Fibroblast of lung (primary cell): ENCODE data around the gene CBX8. TPM values are rescaled to one million over a fixed set of nuclear protein-coding genes. Genes with fewer than 3 reads are reported as not detected.

Source experiments
- DNase-seq, 2 donors: peaks; one replicate each; pipeline versions ENCODE4 v3.0.0 to v3.0.0-alpha.2; 2010; ENCODE audit warnings: low read depth in 2 of 2
- H2AFZ ChIP-seq: 2 replicates; pipeline ENCODE4 v1.5.1; 2012; ENCODE audit warnings: low read length, control low read depth, inconsistent platforms
- H3K27ac ChIP-seq: 2 replicates; pipeline ENCODE4 v1.5.1; 2011; ENCODE audit warnings: low read length, control low read depth; ENCODE audit not compliant: insufficient read depth
- H3K27me3 ChIP-seq: 2 replicates; pipeline ENCODE4 v1.5.1; 2011; ENCODE audit warnings: mild to moderate bottlenecking, low read length; ENCODE audit not compliant: control insufficient read depth, insufficient read depth
- H3K36me3 ChIP-seq: 2 replicates; pipeline ENCODE4 v1.5.1; 2011; ENCODE audit warnings: low read length; ENCODE audit not compliant: control insufficient read depth, insufficient read depth
- H3K4me1 ChIP-seq: 2 replicates; pipeline ENCODE4 v1.5.1; 2011; ENCODE audit warnings: low read length; ENCODE audit not compliant: control insufficient read depth, insufficient read depth; ENCODE audit errors: extremely low read depth
- H3K4me2 ChIP-seq: 2 replicates; pipeline ENCODE4 v1.5.1; 2011; ENCODE audit warnings: low read length, control low read depth; ENCODE audit not compliant: insufficient read depth; ENCODE audit errors: extremely low read depth
- H3K4me3 ChIP-seq, 4 experiments: fragments of 200-600 bp in 1 of 4; sonication (generic) in 1 of 4; replicated peaks in 1 of 4; 2 replicates each; pipeline ENCODE4 v1.5.1; 2011 to 2016; ENCODE audit warnings: low read length in 4 of 4, low read depth in 3 of 4, mild to moderate bottlenecking in 3 of 4, control low read depth in 2 of 4, inconsistent platforms in 1 of 4, mixed read lengths in 1 of 4; ENCODE audit not compliant: insufficient read depth in 1 of 4; ENCODE audit errors: control extremely low read depth in 1 of 4
- H3K79me2 ChIP-seq: 2 replicates; pipeline ENCODE4 v1.5.1; 2012; ENCODE audit warnings: mild to moderate bottlenecking, low read length, inconsistent platforms; ENCODE audit not compliant: control insufficient read depth, insufficient read depth
- H3K9ac ChIP-seq: 2 replicates; pipeline ENCODE4 v1.5.1; 2011; ENCODE audit warnings: mild to moderate bottlenecking, low read length, control low read depth; ENCODE audit not compliant: insufficient read depth
- H3K9me3 ChIP-seq: 2 replicates; pipeline ENCODE4 v1.5.1; 2012; ENCODE audit warnings: low read depth, low read length; ENCODE audit not compliant: control insufficient read depth, insufficient read depth
- H4K20me1 ChIP-seq: 2 replicates; pipeline ENCODE4 v1.5.1; 2011; ENCODE audit warnings: low read length; ENCODE audit not compliant: control insufficient read depth, insufficient read depth; ENCODE audit errors: extremely low read depth
- EZH2 ChIP-seq: IDR thresholded peaks from 2 replicates; pipeline ENCODE4 v1.5.1; 2012; ENCODE audit warnings: low read length, control low read depth, mild to moderate bottlenecking; ENCODE audit errors: missing control alignments
- polyA plus RNA-seq, 2 donors: library from polyadenylated mRNA; depleted of rRNA in 1 of 2; stranded (reverse) in 1 of 2; unstranded in 1 of 2; fragments of >200 nt; gene quantifications; 2 replicates each; pipeline ENCODE4 v1.2.1, GENCODE V29; 2011 to 2012; ENCODE audit warnings: missing spikeins in 1 of 2
- total RNA-seq: library from RNA; depleted of rRNA; stranded (reverse); fragments of >200 nt; gene quantifications from 2 replicates; pipeline ENCODE4 v1.2.1, GENCODE V29; 2014
- TF ChIP-seq, protein P1 (sequence below), 2 donors: IDR thresholded peaks in 1 of 2; conservative IDR thresholded peaks in 1 of 2; 1 replicate in 1 of 2; 2 replicates in 1 of 2; pipeline ENCODE4 v1.5.1; 2011 to 2012; ENCODE audit warnings: low read length in 2 of 2, control low read depth in 1 of 2, inconsistent platforms in 1 of 2, low read depth in 1 of 2, mild to moderate bottlenecking in 1 of 2

Gene CBX8
- total and polyA plus RNA-seq, 2 donors (not counting 1 experiment from before 2014, with no cell fraction given) = 0.19 to 4.0 TPM

DNA sequence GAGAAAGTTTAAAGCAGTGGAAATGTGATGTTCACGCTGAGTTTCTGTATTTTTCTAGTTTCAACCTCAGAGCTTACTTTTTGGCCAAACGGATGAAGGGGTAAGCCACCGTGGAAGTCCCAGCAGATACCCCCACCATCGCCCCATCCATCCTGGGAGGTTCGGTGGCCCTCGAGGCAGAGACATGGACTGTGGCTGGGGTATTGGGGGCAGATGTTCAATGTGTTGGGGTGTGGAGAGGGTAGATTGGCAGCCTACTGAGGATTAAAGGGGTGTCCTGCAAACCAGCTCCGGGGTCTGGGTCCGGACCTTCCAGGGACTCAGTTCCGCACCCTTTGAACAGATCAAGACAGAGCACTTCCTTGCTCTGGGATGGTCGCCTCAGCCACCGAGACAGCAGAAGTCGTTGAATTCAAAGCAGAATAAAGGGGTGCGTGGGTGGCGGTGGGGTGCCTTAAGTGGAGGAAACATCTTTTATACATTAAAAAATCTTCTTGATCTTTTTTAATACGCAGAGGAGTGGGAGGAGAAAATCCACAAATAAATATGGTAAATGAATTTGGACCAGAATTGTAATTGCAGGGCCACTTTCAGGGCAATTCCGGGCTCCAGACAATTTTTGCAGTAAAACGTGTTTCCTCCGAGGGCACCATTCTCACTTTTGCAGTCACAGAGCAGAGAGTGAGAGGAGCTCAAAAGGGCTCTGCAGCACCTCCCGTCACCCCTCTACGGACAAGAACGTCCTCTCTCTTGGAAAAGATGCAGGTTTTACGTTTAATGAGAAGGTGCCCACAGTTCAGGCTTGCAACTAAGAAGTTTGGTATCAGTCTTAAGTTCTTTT, 8.2 kb upstream of the CBX8 start:
- H4K20me1 ChIP-seq = no peaks in the 10 kb centered on the region
- no peak for DNase-seq
- no peaks in the 10 kb centered on the region for H3K4me1 ChIP-seq
- no peak overlapping the region for H3K9ac ChIP-seq
- no peak overlapping the region for H3K27ac ChIP-seq
- no peaks in the 10 kb centered on the region for H3K36me3 ChIP-seq
- TF ChIP-seq, protein P1, sequence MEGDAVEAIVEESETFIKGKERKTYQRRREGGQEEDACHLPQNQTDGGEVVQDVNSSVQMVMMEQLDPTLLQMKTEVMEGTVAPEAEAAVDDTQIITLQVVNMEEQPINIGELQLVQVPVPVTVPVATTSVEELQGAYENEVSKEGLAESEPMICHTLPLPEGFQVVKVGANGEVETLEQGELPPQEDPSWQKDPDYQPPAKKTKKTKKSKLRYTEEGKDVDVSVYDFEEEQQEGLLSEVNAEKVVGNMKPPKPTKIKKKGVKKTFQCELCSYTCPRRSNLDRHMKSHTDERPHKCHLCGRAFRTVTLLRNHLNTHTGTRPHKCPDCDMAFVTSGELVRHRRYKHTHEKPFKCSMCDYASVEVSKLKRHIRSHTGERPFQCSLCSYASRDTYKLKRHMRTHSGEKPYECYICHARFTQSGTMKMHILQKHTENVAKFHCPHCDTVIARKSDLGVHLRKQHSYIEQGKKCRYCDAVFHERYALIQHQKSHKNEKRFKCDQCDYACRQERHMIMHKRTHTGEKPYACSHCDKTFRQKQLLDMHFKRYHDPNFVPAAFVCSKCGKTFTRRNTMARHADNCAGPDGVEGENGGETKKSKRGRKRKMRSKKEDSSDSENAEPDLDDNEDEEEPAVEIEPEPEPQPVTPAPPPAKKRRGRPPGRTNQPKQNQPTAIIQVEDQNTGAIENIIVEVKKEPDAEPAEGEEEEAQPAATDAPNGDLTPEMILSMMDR (conservative IDR thresholded peaks at IDR 0.05 in 1 of 2, IDR thresholded peaks at IDR 0.05 in 1 of 2; ENCODE audit: low read depth in 1 of 2, low read length in 2 of 2) = no peak
- peak; percentile 17 for TF ChIP-seq EZH2
- H3K4me3 ChIP-seq = no peak overlapping the region
- peaks cover 94% of the 10 kb centered on the region for H3K27me3 ChIP-seq
- no peak overlapping the region for H3K4me2 ChIP-seq
- no peaks in the 10 kb centered on the region for H3K79me2 ChIP-seq
- no peak overlapping the region for H2AFZ ChIP-seq
- H3K9me3 ChIP-seq = no peaks in the 10 kb centered on the region

DNA sequence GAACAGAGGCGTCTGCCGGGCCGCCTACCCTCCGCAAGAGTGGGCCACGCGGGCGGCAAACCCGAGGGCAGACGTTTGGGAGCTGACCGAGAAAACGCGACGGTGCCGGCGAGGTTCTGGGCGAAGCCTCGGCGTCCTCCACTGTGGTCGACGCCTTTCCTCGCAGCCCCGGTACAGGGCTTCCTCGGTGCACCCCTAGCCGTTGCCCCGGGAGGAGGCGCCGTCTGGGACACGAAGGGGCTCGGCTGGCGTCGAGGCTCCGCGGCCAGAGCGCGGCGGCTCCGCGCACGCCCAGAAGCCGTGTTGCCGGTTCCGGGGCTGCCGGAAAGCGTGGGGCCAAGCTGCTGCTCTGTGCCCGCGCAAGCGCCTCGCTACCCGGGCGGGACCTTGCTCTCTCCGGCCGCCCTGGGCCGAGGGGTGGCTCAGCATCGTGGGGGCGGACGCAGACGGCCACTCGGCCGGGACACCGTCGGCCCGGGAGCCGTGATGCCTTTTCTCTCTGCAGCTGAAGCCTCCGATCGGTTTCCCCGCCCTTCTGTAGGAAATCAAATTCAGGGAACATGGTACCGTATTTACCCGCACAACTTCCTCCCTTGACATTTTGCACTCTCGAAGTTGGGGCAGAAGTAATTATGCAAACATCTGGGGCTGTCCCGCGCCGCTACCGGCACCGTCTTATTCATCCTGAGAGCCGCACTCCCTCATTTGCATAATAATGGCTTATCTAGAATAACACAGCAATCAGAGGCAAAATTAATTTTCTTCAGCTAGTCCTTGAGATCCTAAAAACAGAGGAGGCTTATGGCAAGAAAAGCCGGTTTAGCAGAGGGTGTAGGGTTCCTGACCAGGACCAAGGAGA, 7.3 kb upstream of the CBX8 start:
- H3K79me2 ChIP-seq = no peaks in the 10 kb centered on the region
- peak; percentile 92 for TF ChIP-seq EZH2
- TF ChIP-seq, protein P1 (conservative IDR thresholded peaks at IDR 0.05 in 1 of 2, IDR thresholded peaks at IDR 0.05 in 1 of 2; ENCODE audit: low read depth in 1 of 2, low read length in 2 of 2) = no peak
- DNase-seq = peak in 1 of 2 donors; percentile 29
- no peaks in the 10 kb centered on the region for H3K36me3 ChIP-seq
- H3K27ac ChIP-seq = no peak overlapping the region
- H3K4me1 ChIP-seq = no peaks in the 10 kb centered on the region
- H3K9me3 ChIP-seq = no peaks in the 10 kb centered on the region
- no peak overlapping the region for H3K9ac ChIP-seq
- H3K4me2 ChIP-seq = peak overlapping the region; percentile 25
- H3K4me3 ChIP-seq = no peak overlapping the region
- no peaks in the 10 kb centered on the region for H4K20me1 ChIP-seq
- no peak overlapping the region for H2AFZ ChIP-seq
- H3K27me3 ChIP-seq = peaks cover 99% of the 10 kb centered on the region

DNA sequence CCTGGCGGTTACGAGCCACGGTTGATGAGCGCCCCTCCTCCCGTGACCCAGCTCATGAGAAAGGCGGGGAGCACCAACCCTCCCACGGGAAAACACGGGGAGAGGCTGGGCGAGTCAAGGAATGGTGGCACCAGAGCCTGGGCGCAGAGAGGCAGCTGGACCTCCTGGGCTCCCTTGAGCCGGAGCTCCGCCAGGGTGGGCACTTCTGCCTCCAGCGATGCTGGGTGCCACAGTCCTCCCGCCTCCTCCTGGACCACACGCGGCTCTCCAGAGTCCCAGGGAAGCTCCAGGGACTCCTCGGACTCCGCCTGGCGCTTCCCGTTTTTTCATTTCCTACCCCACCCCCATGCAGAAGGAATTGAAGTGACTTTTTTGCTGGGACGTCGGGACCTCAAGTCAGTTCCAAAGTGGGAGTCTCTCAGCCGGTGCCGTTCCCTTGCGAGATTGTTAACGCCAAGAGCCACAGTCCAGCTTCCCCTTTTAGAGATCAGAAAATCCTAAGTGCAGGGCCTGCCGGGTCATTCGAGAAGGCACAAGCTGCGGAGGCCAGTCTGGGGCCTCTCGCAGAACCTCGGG, 6.6 kb upstream of the CBX8 start:
- Histone ChIP-seq H3K36me3 (no peaks in the 10 kb centered on the region), H3K27me3 (peaks cover 99% of the 10 kb centered on the region), H3K9ac (no peak overlapping the region), H3K27ac (no peak overlapping the region), H3K9me3 (no peaks in the 10 kb centered on the region), H3K4me3 (no peak overlapping the region), H4K20me1 (no peaks in the 10 kb centered on the region), H2AFZ (no peak overlapping the region), H3K79me2 (no peaks in the 10 kb centered on the region), H3K4me2 (no peak overlapping the region), H3K4me1 (no peaks in the 10 kb centered on the region)
- DNase-seq = no peak
- TF ChIP-seq EZH2 = peak; percentile 86
- TF ChIP-seq, protein P1 (conservative IDR thresholded peaks at IDR 0.05 in 1 of 2, IDR thresholded peaks at IDR 0.05 in 1 of 2; ENCODE audit: low read depth in 1 of 2, low read length in 2 of 2) = no peak
